Right lobe of liver (tissue), 6 donors: ENCODE data around the gene SMARCC2. TPM values are rescaled to one million over a fixed set of nuclear protein-coding genes. Genes with fewer than 3 reads are reported as not detected.

ENCODE experiments used
- ATAC-seq, 4 donors: fragments of 200-7000 bp; cut with Tn5 transposase; one replicate each; pipeline ENCODE4 v1.9.1; 2020; ENCODE audit warnings: mild to moderate bottlenecking in 4 of 4, moderate library complexity in 4 of 4
- DNase-seq, 3 donors: peaks; one replicate each; pipeline ENCODE4 v3.0.0-alpha.2; 2020
- H3K27ac ChIP-seq, 3 donors: fragments of 200-600 bp; one replicate each; pipeline ENCODE4 v1.8.0; 2022
- H3K27me3 ChIP-seq, 2 donors: fragments of 200-600 bp; one replicate each; pipeline ENCODE4 v1.8.0; 2022
- H3K36me3 ChIP-seq, 4 donors: fragments of 200-600 bp; sonication (generic) in 1 of 4; one replicate each; pipeline versions ENCODE4 v1.5.1 to v1.8.0; 2017 to 2022; ENCODE audit warnings: control low read depth in 1 of 4
- H3K4me1 ChIP-seq, 4 donors: fragments of 200-600 bp; sonication (generic) in 1 of 4; one replicate each; pipeline versions ENCODE4 v1.5.1 to v1.8.0; 2017 to 2022; ENCODE audit warnings: control low read depth in 1 of 4
- H3K4me3 ChIP-seq, 3 donors: fragments of 200-600 bp; one replicate each; pipeline ENCODE4 v1.8.0; 2022
- H3K9me3 ChIP-seq, 4 donors: fragments of 200-600 bp; sonication (generic) in 1 of 4; one replicate each; pipeline versions ENCODE4 v1.5.1 to v1.8.0; 2017 to 2022; ENCODE audit warnings: control low read depth in 1 of 4
- POLR2A ChIP-seq: fragments of 450-650 bp; IDR thresholded peaks from one replicate; pipeline ENCODE4 v1.6.1; 2017; ENCODE audit warnings: antibody characterized with exemption, mild to moderate bottlenecking
- WGBS: methylation state at CpG from one replicate; pipeline ENCODE4 v1.1.6; 2018; ENCODE audit warnings: low coverage, low lambda C conversion rate; ENCODE audit not compliant: insufficient coverage; ENCODE audit errors: missing lambda C conversion rate; 5-methylcytosine and 5-hydroxymethylcytosine counted together
- intact Hi-C, 2 donors: fragments of 100-400 bp; cut with DNase I; formaldehyde crosslinking; loops; one replicate each; pipeline versions ENCODE4 v1.11.2 to v1.14.1; 2022
- total RNA-seq, 6 experiments: library from RNA; depleted of rRNA in 2 of 6; stranded (reverse); fragments of >200 nt in 2 of 6; fragmentation: NEBNext Ultra II Directional in 3 of 6; extraction: Animal tissue kit (Norgen Biotek cat#: 25700) in 3 of 6; gene quantifications; one replicate each; pipeline versions ENCODE4 v1.1.0 to v1.2.4, GENCODE V29; 2016 to 2023
- TF ChIP-seq, protein P1 (sequence below), 4 donors: fragments of 200-600 bp in 3 of 4; fragments of 450-650 bp in 1 of 4; IDR thresholded peaks; one replicate each; pipeline versions ENCODE4 v1.5.1 to v1.8.0; 2016 to 2022; ENCODE audit warnings: antibody characterized with exemption in 4 of 4, mild to moderate bottlenecking in 2 of 4
- donor health status: DM: no; HTN: yes; CAD: no.
- donor health status: DM: no; HTN: no; CAD: no.
- donor health status: DM: no; HTN: no; CAD: no.
- donor health status: DM: no; HTN: yes; CAD: no.
- donor health status: DM: no; HTN: yes; CAD: no.

Gene SMARCC2
- total RNA-seq, 6 experiments from 2014 or later, result 17.9 to 40.8 (median 25.7) TPM

GRCh38 chr12:56222531-56222895 lies 33.2 kb upstream of the SMARCC2 start:
- intact Hi-C loops, result no loop called here
- no peaks in the 10 kb centered on the region for H3K27me3 ChIP-seq
- peak overlapping the region; percentile 49 to 78 (median 55) for H3K4me3 ChIP-seq
- peak overlapping the region; percentile 91 to 97 (median 91) for H3K27ac ChIP-seq
- TF ChIP-seq, protein P1, sequence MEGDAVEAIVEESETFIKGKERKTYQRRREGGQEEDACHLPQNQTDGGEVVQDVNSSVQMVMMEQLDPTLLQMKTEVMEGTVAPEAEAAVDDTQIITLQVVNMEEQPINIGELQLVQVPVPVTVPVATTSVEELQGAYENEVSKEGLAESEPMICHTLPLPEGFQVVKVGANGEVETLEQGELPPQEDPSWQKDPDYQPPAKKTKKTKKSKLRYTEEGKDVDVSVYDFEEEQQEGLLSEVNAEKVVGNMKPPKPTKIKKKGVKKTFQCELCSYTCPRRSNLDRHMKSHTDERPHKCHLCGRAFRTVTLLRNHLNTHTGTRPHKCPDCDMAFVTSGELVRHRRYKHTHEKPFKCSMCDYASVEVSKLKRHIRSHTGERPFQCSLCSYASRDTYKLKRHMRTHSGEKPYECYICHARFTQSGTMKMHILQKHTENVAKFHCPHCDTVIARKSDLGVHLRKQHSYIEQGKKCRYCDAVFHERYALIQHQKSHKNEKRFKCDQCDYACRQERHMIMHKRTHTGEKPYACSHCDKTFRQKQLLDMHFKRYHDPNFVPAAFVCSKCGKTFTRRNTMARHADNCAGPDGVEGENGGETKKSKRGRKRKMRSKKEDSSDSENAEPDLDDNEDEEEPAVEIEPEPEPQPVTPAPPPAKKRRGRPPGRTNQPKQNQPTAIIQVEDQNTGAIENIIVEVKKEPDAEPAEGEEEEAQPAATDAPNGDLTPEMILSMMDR (IDR thresholded peaks at IDR 0.05), result no peak
- no peak for TF ChIP-seq POLR2A
- no peaks in the 10 kb centered on the region for H3K36me3 ChIP-seq
- ATAC-seq, result no peak
- no peaks in the 10 kb centered on the region for H3K9me3 ChIP-seq
- WGBS, result 0% methylated on average over 4 of the region's 4 CpGs
- H3K4me1 ChIP-seq, result peaks cover 0 to 24% (median 7%) of the 10 kb centered on the region in 4 donors
- no peak for DNase-seq

- ATAC-seq (peak; percentile 86 to 93 (median 88)), DNase-seq (peak; percentile 96 to 98 (median 98))
- intact Hi-C loops, result no loop called here
- H3K9me3 ChIP-seq, result no peaks in the 10 kb centered on the region
- no peaks in the 10 kb centered on the region for H3K27me3 ChIP-seq
- TF ChIP-seq, protein P1 (IDR thresholded peaks at IDR 0.05), result peak in 2 of 4 donors; percentile 2 to 10
- peak; percentile 96 for TF ChIP-seq POLR2A
- 0% methylated on average over 17 of the region's 42 CpGs for WGBS
- peak within 1 kb of the TSS; percentile 91 to 97 (median 91) for H3K27ac ChIP-seq
- H3K4me1 ChIP-seq, result peaks cover 0 to 24% (median 7%) of the 10 kb centered on the region in 4 donors
- H3K36me3 ChIP-seq, result no peaks in the 10 kb centered on the region
- H3K4me3 ChIP-seq, result peak within 1 kb of the TSS; percentile 49 to 78 (median 55)
These were observed 32.7 kb upstream of the SMARCC2 start, which contains the start of gene RNF41 for GRCh38 chr12:56221757-56222530. TSS of gene RNF41 (minus strand) at chr12:56221922. CDS start at chr12:56214047, 7,875 bp downstream.

- WGBS, result 1% methylated on average over 11 of the region's 21 CpGs
- Histone ChIP-seq H3K27me3 (no peaks in the 10 kb centered on the region), H3K4me1 (peaks cover 0 to 24% (median 7%) of the 10 kb centered on the region in 4 donors), H3K4me3 (peak overlapping the region; percentile 49 to 78 (median 55)), H3K9me3 (no peaks in the 10 kb centered on the region), H3K36me3 (peaks cover 0 to 3% (median 0%) of the 10 kb centered on the region in 4 donors), H3K27ac (peak overlapping the region; percentile 91 to 97 (median 91))
- peak in 1 of 4 donors; percentile 2 for ATAC-seq
- TF ChIP-seq POLR2A, result no peak
- TF ChIP-seq, protein P1 (IDR thresholded peaks at IDR 0.05), result no peak
- DNase-seq, result no peak
- intact Hi-C loops, result no loop called here
These were observed 32.0 kb upstream of the SMARCC2 start for GRCh38 chr12:56221232-56221756.

- Histone ChIP-seq H3K9me3 (no peaks in the 10 kb centered on the region), H3K4me1 (peaks cover 0 to 24% (median 7%) of the 10 kb centered on the region in 4 donors), H3K27me3 (no peaks in the 10 kb centered on the region), H3K4me3 (peak overlapping the region; percentile 49 to 78 (median 55)), H3K27ac (peak overlapping the region; percentile 91 to 97 (median 91)), H3K36me3 (peaks cover 0 to 5% (median 0%) of the 10 kb centered on the region in 4 donors)
- 16% methylated on average over 8 of the region's 10 CpGs for WGBS
- intact Hi-C loops, result no loop called here
- DNase-seq (no peak), ATAC-seq (peak in 1 of 4 donors; percentile 2)
- no peak for TF ChIP-seq POLR2A
- TF ChIP-seq, protein P1 (IDR thresholded peaks at IDR 0.05), result no peak
These were observed 31.4 kb upstream of the SMARCC2 start for GRCh38 chr12:56220611-56221231.
